TTC549 (cell line): ENCODE measurements around the gene EWSR1.

Source experiments
- FAIRE-seq: peaks from 2 replicates; lab custom pipeline; 2012; peaks lifted over from hg19 to GRCh38; lab: Jason Lieb, UNC

EWSR1 gene

DNA sequence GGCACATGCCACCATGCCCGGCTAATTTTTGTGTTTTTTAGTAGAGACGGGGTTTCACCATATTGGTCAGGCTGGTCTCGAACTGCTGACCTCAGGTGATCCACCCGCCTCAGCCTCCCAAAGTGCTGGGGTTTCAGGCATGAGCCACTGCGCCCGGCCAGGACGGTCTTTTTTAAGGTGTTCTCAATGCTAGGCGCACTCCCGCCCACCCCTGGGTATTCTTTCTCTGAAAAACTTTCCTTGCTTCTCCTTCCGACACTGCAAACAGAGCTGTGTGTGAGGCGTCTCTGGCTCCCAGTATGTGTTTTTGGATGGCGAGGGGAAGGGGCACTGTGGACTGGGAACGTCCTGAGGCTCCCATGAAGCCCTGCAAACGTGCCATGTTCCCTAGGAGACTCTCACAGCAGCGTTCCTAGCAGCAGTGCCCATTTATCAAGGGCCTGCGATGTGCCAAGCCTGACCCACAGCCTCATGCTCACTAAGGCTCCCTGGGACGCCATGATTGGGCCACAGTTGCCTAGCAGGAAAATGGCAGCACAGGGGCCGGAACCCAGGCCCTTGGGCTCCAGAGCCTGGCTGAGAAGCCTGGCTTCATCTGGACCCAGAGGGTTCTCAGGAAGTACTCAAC is 49.9 kb downstream of the EWSR1 start:
- no peak for FAIRE-seq

DNA sequence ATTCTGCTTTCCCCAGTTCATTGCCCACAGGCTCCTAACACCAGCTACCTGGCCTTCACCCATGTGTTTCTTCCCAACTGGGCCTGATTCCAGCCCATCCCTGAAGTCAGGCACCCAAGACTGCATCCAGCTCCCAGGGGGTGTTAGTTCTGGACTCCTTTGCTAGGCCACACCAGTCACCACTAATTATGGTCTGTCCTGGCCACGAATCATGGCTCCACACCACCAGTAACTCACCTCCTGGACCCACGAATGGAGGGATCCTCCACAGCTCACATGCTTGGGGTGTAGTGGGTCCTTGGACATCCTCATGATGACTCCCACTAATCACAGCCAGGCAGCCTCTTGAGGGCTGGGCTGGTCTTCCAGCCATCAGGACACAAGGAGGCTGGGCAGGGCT is 51.0 kb downstream of the EWSR1 start:
- no peak for FAIRE-seq

DNA sequence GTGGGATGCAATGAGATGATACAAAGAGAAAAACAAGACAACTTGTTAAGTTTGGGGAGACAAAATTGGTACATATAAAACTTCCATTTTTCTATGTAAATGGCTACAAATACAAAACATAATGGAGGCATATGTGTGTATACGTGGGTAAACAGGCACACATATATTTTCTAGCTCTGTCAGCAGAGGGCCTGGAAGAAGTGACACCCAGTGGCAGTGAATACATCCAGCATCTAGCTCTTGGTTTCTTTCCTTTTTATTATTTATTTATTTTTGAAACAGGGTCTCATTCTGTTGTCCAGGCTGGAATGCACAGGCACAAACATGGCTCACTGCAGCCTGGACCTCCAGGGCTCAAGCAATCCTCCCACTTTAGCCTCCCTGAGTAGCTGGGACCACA is 52.5 kb downstream of the EWSR1 start:
- no peak for FAIRE-seq

DNA sequence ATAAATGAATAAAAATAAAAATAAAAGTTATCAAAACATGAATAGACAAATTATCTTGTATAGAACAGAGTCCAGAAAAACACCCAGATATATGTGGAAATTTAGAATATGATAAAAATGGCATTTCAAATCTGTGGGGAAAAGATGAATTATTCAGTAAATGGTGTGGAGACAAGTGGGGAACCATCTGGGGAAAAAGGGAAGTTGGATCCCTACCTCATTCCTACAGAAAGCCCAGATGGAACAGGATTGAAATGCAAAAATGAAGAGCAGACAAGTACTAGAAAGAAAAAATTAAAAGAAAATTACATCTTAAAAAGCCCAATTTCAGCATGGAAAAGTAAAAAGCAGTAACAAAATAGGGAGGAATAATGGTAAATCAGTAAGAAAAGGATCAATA is 55.6 kb downstream of the EWSR1 start:
- no peak for FAIRE-seq

DNA sequence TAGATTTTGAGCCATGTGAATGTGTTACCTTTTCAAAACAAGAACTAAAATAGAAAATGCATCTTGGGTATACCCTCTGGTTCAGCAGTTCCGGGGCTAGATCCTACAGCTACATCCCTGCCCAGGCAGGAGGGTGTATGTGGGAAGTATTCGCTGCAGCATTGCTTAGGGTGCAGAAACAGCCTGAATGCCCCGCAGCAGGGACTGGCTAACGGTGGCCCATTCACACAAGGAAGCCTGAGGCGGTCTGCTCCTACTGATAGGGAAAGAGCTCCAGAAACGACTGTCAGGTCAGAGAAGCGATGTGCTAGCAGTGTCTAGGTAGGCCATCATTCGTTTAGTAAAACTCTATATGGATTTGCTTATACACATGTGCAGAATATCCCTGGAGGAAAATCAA is 57.3 kb downstream of the EWSR1 start:
- no peak for FAIRE-seq

DNA sequence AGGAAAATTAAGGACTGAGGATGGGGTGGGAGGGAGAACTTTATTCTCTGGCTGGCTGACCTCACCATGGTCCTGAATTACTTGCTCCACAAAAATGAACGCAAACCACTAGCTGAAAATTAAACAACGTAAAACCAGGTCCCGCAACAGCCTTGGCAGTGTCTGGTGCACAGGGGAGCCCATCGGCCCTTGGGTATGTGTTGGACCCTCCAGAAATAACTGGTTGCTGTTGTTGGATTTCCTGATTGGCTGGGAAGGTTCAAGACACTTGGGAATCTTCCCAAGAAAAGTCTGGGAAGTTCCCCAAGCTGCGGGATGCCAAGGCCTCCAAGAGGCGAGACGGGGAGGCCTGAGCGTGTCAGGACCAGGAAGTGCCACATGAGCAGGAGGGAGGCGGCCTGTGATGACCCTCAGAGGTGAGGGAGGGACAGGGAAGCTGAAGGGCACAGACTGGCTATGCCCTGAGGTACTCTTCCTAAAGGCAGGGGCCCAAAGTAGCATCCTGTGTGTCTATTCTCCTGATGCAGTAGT is 57.8 kb downstream of the EWSR1 start:
- no peak for FAIRE-seq

DNA sequence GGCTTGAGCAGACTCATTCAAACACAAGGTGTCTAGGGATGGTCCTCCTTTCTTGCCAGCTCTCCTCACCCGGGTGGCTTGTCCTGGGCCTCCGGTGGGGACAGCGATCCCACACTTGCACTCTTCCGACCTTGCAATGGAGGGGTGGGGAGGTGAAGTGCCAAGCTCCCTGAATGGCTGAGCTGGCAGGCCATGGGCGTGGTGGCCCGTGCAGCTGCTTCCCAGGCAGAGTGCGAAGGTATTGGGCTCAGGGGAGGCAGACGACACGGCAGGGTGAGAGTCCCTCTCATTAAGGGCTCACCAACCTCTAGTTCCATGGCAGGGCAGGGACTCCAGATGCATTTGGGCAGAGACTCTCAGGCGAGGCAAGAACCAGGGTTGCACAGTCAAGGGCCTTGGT is 58.4 kb downstream of the EWSR1 start:
- FAIRE-seq: no peak

DNA sequence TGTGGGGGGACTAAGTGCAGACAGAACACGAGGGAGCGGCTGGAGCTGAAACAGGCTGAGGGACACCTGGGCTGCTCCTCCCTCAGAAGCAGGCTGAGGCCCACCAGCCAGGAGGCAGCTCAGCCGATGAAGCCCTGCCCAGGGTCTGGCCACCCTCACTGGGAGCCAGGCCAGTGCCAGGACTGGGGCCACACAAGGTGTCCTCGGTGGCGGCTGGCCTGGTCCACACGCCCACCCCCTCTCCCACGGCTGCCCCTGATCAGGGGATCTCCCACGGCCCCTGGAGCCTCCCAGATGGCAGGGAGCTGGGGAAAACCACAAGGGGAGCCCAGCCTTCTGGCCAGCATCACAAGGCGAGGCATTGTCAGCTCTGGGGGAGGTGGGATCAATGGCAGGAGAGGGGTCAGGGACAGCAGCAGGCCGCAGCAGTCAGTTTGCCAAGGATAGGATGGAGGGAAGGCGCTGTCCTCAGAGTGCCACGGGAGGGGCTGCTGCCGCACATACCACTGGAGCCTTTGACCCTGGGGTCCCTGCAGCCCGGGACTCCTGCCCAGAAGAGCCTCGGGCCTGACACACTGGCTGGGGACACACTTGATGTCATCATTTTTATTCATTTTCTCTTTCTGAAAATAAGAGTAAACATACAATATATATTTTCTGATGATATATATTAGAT is 59.2 kb downstream of the EWSR1 start:
- no peak for FAIRE-seq

DNA sequence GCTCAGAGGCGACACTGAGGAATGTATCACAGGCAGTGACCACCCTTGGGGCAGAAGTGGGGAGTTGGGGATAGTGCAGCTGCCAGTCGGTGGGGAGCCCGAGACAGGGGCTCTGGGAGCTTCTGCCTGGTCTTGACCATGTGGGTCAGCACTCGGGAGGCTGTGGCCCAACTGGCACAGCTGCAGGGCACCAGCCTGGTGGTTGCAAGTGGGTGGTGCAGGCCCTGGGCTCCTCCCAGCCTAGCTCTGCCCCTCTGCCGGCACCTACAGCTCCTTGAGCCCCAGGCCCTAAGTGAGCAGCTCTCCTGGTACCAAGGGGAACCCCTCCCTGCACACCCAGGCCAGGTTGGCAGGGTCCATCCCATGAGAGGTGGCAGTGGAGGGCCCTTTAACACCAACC is 60.0 kb downstream of the EWSR1 start:
- no peak for FAIRE-seq

DNA sequence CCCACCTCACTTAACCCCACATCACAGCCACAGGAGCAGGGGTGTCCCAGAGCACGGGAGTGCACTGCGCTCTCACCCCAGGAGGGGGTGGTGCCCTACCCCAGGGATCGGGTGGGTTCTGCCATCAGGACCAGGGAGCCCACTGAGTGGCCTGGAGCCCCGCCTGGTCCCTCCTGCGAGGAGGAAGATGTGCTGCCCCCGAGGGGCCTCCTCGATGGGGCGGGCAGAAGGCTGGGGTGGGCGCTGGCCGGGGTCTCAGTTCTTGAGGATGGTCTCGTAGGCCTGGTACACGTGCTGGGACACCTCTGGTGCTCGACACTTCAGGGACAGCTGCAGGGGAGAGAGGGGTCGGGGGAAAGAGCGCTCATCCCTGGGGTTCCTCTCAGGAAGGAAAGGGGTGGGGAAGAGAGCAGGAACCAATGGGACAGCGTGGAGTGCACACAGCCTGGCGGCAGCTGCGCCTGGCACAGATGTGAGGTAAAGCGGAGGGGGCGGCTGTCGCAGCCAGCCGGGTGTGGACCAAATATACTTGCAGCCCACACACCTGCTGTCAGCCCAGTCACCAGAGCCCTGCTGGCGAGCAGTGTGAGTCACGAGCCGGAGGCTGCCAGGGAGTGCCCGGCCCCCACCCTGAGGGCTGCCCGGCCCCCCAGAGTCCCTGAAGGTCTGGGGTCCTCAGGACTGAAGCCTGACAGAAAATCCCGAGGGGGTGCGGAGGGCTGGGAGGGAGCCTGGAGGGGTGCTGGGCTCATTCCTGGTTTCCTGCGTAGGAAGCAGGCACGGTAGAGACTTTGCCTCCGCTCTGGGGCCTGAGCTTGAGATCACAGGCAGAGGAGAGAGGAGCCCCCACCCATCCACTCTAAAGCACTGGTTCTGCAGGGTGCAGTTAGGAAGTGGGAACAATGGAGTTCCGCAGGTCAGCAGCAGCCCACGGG is 60.8 kb downstream of the EWSR1 start:
- FAIRE-seq: no peak

DNA sequence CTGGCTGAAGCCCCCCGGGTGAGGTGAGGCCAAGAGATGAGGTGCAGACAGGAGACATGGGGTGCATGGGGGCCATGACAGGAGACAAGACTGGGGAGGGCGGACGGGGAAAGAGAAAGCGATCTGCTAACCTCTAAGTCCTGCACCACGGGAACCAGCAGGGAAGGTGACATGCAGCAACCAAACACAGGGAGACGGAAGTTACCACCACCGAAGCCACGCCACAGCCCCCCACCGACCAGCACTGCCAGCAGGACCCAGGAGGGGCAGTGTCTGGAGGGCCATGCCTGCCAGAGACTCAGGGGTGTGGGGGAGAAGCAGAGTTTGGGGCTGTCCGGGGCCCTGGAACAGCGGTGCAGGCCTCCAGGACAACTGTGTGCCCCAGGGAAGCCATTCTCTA is 61.5 kb downstream of the EWSR1 start:
- no peak for FAIRE-seq

DNA sequence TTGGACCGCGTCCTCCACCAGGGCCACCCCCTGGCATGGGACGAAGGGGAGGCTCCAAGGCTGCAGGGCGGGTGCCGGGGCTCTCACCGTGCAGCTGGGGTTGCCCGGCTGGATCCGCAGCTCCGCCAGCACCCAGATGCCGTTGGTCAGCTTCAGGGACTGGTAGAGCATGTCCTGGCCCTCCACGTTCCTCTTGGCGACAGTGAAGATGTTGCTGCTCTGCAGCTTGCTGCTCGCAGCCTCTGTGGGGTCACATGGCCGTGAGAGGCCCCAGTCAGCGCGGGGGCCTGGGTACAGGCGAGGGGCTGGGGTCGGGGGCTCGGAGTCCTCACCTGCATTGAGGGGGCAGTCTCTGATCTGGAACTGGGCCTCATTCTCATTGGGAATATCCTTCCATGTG is 62.2 kb downstream of the EWSR1 start:
- no peak for FAIRE-seq

DNA sequence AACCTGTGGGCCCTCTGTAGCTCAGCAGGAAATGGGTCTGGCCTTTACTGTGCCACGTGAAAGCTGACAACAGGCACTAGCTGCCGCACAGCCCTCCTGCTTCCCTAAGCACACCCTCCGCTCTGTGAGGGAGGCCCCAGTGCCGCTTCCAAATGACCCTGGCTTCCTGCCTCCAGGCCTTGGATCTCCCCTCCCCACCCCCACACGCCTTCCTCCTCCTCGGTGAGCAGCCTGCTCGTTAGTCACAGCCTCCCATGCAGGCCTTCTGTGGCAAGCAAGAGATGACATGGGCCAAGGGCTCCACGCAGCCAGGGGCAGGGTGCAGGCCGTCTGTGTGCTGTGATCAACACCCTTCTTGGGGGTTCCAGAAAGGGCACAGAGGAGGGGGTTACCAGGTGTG is 62.7 kb downstream of the EWSR1 start:
- no peak for FAIRE-seq

DNA sequence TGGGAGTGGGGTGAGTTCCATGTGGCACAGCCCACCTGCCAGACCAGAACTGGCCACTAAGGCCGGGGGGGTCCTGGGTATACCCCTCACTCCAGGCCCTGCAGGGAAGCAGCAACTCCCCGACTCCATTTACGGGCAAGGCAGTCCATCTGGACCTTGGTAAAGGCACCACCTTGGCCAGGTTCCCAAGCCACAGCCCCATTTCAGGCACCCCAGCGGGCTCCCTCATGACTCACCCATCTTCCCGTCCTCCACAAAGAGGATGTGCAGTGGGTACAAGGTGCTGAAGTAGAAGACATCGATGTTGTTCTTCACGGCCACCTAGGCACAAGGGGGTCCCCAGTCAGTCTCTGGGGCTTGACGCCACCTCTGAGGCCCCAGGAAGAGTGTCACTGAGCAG is 63.1 kb downstream of the EWSR1 start:
- no peak for FAIRE-seq

DNA sequence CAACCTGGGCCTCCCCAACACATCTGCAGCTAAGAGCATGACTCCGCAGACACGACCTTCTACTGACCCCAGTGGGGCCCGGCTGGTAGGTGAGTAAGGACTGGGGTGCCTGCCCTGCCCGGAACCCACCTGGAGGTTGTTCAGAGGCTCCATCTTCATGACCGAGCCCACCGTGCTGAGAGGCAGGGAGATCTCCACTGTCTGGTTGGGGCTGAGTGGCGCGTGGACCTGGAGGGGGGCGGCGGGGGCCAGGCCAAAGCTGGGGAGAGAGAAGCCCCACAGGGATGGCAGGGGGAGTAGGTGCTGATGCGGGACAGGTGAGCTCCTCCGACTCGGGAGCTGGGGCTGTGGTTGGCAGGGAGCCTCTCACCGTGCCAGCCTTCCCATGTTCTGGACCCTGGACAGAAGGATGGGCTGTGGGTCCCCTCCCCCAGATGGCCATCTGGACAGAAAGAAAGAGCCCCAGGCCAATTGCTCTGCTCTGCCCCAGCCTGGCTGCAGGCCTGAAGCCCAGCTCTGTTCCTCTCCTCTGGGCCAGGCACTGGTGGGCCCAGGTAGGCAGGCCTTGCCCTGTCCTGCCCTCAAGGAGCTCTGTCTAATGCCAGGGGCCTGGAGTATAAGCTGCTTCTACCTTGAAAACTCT is 63.7 kb downstream of the EWSR1 start:
- no peak for FAIRE-seq

DNA sequence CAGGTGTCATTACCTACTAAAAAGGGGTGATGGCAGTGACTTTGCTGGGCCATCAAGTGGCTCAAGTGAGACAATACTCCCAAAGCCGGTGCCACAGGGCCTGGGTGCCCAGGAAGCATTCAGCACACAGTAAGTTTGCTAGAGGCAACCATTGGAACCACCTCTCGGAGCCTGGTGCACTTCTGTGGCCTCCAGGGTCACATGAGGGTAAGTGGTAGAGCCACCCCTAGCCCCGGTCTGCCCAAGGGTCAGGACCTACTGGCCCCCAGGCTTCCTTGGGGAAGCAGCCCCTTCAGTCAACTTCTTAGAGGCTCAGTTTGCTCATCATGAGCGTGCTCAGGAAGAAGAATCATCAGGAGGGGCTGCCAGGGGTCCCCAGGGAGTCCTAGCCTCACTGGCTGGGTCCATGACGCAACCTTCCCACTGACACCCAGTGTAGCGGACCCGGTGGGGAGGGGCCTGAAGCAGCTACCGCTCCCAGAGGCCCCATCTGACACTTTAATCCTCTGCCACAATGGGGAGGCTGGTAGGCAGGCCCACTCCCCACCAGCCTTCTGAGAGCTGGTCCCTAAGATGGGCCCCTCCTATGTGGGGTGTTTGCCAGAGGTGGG is 64.9 kb downstream of the EWSR1 start:
- no peak for FAIRE-seq

DNA sequence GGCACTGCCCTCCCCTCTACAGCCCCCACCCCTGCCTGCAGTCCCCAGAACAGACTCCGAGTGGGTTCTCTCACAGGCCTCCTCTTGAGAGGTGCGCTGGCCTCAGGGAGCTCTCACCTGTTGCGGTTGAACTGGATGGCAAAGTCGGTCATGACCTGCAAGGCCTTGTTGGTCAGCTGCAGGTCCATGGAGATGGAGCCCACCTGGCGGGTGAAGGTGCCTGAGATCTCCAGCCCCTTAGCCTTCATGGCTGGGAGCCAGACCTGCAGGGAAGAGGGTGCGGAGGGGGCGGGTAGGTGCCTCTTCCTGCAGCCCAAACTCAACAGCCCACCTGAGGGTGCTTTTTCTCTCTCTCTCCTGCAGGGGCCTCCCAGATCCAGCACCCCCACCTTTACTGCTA is 66.1 kb downstream of the EWSR1 start:
- no peak for FAIRE-seq

DNA sequence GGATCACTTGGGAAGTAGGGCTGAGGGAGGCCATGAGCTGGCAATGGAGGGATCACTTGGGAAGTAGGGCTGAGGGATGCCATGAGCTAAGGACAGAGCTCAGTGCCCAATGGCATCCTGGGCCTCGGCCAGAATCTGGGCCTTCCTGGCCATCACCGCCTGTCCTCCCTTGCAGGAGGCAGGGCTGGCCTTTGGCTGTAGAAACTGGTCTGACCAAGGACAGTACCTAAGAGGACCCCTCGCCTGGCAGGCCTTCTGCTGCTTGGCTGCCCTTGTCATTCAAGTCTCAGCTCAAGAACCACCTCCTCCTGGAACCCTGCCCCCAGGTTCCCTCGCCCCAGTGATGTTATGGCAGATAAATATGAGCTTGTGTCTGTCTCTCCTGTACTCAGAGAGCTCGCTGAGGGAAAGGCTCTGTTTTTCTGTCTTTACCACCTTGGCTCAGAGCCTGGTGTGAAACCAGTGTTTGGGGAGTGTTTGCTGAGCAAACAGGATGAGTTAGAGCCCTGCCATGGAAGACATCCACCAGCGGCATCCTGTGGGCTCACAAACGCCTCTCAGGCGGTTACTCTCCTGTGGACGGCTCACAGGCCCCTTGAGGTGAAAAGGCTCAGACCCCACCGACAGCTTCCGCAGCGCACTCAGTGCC is 66.8 kb downstream of the EWSR1 start:
- no peak for FAIRE-seq

DNA sequence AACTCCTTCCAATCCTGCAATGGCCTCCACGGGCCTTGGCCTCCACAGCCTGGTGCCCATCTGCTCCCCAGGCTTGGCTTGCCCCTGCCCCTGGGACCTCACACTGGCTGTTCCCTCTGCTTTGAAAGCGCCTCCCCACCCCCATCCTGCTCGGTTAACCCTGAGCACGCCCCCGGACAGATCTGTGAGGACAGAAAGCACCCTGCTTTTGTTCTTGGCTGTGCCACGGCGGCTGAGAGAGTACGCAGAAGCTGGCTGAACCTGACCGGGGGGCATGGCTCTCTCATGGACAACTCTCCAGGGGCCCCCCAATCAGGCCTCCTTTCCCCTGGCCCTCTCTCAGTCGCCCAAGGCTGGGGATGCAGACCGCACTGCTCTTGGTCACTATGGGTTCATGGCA is 67.6 kb downstream of the EWSR1 start:
- FAIRE-seq: no peak

DNA sequence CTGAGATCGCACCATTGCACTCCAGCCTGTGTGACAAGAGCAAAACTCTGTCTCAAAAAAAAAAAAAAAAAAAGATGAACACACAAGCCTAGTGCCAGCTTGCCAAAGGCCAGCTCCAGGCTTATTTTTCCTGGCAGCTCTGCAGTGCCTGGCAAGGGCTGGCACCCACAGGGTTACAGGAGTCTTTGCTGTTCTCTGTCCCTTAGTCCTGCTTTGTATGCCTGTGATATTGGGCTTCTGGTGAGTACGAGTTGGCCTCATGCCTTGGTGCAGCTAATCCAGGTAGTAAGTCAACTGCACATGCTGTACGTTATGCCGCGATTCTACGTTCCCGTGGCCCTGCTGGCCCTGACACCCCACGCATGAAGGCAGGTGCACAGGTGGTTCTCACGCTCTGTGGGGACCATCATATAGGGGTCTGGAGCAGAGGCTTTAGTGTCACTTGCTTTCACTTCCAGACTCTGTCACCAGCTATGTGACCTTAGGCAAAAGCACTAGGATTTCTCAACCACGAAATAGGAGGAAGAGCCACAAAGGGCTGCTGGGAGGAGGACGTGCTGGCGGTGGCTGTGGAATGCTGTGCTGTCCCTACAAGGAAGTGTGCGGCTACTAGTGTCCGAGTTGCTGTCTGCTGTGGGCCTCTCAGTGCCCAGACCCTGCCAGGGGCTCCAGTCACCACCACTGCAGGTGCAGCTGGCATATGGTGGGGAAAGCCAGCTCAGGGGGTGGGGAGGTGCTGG is 68.9 kb downstream of the EWSR1 start:
- FAIRE-seq: no peak
